Stimulated activated CD8-positive, alpha-beta memory T cell treated with anti-CD3 and anti-CD28 coated beads, Interleukin-12 subunit alpha, Interleukin-12 subunit beta, amount 100 ng/mL, for 24 hours (primary cell): Measurements from ENCODE around the gene ZNF524.
"Not testable (repeated sequence)": the region's sequence is repeated elsewhere in the genome, so short reads cannot be mapped to it uniquely, and the experiment has no call there.

Experiments
- DNase-seq: peaks from one replicate; pipeline ENCODE4 v3.0.0-alpha.2; 2020; ENCODE audit errors: extremely low read depth

The ZNF524 gene, protein sequence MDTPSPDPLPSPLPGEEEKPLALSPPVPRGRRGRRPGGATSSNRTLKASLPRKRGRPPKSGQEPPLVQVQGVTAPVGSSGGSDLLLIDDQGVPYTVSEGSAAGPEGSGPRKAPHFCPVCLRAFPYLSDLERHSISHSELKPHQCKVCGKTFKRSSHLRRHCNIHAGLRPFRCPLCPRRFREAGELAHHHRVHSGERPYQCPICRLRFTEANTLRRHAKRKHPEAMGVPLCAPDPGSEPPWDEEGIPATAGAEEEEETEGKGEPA

DNA sequence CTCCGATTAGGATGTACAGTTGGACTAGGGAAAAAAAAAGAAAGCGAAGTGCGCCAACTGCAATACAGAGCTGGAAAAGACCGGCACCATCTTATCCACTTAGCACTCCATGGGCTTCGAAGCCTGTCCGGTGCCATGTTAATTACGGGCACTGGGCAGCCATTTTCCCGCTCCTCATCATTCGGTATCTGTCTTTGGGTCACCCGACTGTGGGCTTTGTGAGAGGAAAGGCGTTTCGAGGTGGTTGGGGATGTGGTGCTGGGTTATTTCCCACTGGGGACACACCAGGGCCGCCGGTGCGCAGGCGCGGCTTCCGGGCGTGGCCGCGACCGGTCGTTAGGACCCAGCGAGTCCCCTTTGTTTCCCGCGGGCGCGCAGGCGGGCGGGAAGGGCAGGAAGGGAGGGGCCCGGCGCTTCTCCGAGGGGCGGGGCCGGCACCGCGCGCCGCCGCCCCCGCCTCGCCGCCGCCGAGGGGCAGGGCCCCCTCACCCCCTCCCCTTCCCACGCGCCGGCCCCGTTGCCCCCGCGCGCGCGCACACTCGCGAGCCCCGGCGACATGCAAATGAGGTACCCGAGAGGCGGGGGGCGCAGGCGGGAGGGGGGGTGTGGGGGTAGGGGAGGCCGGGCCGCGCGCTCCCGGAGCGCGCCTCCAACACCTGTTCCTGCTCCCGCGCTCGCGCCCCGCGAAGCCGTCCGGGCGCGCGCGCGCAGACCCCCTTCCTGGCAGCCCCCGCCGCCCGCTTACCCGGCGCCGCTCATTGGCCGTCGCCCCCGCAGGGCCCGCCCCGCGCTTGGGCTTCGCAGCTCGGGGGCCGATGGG, at the start of gene ZNF524:
TSS of gene ZNF524 (plus strand) at position 447 of the 820 bp plus-strand sequence. CDS start 1,825 bp downstream, outside the sequence.
- peak; percentile 65 for DNase-seq

DNA sequence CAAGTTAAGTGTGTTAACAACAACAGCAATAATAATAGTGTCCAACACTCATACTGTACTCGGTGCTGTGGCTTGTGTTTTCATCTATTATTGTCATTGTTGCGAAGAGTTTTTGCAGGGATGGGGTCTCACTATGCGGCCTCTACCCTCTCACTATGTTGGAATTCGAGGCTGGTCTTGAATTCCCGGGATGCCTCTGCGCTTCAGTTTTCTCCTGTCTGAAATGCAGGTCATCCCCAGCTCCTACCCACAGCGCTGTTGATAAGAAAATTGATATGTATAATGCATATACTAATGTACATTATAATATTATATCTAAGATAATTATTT, 49.8 kb upstream of the ZNF524 start:
- DNase-seq, result no peak

DNA sequence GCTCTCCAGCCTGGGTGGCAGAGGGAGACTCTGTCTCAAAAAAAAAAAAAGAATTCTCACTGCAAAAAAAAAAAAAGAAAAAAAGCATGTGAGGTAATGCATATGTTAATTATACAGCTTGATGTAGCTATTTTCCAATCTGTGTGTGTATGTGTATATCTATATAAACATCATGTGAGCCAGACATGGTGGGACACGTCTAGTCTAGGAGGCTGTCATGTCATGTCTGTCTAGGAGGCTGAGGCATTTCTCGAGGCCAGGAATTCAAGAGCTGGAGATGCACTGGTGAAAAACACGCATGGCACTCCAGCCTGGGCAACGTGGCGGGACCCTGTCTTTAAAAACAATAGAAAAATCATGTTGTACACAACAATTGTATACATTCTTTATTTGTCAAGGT, 47.9 kb upstream of the ZNF524 start:
- DNase-seq, result no peak

DNA sequence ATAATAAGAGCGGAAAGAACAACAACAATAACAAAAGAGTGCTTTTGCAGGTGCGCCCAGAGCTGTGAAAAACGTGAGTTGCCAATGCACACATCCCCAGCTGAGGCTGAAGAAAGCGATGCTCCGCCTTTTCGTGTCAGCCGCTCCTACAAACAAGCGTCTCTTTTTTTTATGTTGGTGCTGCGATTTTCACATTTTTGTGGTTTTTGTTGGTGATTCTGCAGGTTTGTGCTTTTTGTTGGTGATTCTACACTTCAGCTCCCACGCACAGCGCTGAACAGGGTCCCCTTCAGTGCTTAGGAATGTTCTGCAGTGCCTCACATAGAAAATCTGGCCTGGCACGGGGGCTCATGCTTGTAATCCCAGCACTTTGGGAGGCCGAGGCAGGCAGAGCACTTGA, 47.5 kb upstream of the ZNF524 start:
- DNase-seq, result no peak

DNA sequence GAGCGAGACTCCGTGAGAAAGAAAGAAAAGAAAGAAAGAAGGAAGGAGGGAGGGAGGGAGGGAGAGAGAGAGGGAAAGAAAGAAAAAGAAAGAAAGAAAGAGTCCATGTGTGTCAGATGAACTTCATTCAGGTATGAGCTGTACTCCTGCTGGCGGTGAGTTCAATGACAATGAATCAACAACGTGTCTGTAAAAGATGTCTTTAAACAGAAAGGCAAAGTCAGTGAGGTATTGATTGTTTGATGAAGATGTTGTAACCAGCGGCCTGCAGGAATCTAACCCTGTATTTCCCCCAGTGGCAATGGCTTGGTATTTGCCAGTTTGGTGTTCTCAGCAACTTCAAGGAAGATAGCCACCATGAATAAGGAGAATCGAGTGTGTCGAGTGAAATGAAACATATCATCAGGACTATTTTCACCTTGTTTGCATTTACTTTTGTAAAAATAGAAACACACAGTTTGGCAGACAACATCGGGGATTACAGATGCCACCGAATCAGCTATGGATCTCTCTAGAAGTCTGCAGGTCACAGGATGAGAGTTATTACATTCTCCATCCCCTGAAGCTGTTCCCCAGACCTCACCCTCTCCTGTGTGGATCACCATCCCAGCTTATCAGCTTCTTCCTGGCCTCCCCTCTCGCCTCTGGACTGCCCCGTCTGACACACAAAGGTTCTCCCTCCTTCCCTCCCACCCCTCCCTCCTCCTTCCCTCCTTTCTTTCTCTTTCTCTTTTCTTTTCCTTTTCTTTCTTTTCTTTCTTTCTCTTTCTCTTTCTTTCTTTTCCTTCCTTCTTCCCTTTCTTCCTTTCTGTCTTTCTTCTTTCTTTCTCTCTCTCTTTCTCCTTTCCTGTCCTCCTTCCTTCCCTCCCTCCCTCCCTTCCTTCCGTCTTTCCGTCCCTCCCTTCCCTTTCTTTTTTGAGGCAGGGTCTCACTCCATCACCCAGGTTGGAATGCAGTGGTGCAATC, 46.6 kb upstream of the ZNF524 start:
- no peak for DNase-seq

DNA sequence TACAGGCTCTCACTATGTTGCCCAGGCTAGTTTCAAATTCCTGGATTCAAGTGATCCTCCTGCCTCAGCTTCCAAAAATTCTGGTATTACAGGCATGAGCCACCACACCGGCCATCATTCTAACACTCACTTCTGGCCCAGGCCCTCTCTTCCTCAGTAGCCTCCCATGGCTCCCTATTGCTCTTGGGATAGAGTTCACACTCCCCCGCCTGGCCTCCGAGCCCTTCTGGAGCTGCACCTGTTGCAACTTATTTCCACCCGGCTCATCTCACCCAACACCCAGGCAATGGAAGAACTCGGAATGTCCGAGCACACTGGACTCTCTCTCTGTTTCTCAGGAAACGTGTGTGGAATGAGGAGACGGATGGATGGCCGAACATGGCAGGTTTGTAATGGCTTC, 45.8 kb upstream of the ZNF524 start:
- no peak for DNase-seq

DNA sequence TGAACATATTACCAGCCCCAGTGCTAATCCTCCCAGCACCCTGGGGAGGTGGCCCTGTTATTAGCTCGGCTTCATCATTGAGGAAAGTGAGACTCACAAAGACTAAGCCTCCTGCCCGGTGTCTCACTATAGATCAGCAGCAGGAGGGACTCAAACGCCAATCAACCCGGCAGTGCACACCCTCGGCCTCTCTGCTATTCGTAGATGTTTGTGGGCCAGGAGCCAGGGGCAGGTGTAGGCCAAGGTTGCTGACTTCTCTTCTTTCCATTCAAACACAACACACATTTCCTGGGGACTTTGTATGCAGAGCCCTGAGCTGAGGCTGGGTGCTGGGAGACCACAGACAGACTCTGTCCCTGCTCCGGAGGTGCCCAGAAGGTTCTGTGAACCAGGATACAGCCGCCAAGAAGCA, 45.3 kb upstream of the ZNF524 start:
- no peak for DNase-seq

DNA sequence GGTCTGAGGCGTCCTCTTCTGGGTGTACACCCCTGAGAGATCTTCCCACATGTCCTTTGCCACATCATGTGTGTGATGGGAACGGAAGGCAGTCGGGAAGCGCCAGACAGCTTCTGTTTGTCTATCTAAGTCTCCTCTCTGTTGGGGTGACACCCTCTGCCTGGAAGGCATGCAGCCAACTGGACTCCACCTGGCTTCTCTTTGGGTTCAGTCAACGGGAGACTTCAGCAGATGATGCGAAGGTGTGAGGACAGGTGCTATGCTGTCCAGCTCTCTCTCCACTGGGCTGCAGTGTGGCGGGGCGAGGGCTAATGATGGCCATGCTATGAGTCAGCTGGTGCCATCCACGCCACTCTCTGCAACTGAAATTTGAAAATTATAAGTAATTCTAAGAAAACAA, 40.4 kb upstream of the ZNF524 start:
- DNase-seq, result no peak

DNA sequence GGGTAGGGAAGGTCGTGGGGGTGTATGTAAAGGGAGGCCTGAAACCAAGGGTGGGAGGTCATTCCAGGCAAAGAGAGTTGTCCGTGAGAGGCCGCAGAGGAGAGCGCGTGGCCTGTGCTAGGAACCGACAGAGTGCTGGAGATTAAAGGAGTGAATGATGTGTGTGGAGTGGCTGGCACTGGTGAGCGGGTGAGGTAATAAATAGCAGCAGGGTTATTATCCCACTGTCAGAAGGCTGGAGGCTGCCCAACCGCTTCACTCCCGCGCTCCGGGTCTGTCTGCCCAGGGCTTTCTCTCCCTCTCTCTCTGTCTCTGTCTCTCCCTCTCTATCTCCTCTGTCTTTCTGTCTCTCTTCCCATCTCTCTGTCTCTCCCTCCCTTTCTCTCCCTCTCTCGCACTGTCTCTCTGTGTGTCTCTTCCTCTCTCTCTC, 36.8 kb upstream of the ZNF524 start:
- DNase-seq, result no peak

DNA sequence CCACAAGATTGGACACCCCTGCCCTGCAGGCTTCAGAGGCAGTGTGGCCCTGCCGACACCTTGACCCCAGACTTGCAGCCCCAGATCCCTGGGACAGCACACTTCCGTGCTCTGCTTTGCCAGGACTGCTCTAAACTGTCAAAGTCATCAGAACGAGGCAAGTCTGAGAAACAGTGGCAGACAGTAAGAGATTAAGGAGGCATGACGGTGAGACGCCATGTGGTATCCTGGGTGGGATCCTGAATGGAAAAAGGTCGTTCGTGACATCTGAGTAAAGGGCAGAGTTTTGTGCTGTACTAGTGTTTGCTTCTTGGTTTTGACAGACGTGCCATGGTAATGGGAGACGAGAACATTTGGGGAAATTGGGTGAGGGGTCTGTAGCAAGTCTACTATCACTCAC, 33.3 kb upstream of the ZNF524 start:
- DNase-seq, result no peak

DNA sequence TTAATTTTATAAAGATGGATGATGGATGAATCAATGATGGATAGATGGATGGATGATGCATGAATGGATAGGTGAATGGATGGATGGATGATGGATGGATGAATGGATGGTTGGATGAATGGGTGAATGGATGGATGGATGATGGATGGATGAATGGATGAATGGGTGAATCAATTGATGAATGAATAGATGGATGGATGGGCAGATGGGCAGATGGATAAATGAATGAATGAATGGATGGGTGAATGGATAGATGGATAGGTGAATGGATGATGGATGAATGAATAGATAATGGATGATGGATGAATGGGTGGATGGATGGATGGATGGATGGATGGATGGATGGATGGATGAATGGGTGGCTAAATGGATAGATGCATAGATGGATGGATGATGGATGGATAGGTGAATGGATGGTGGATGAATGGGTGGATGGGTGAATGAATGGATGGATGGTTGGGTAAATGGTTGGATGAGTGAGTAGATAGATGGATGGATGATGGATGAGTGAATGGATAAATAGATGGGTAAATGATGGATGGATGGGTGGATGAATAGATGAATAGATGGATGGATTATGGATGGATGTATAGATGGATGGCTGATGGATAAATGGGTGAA, 32.3 kb upstream of the ZNF524 start:
- no peak for DNase-seq

DNA sequence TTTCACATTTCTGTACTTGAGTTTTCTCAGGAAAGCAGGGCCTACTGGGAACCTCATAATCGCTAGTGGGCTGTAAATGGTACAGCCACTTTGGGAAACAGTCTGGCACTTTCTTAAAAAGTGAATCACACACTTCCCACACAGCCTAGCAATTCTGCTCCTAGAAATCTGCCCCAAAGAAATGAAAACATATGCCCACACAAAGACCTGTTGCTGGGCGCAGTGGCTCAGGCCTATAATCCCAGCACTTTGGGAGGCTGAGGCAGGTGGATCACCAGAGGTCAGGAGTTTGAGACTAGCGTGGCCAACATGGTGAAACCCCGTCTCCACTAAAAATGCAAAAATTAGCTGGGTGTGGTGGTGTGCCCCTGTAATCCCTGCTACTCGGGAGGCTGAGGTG, 30.6 kb upstream of the ZNF524 start:
- not testable (repeated sequence) for DNase-seq

DNA sequence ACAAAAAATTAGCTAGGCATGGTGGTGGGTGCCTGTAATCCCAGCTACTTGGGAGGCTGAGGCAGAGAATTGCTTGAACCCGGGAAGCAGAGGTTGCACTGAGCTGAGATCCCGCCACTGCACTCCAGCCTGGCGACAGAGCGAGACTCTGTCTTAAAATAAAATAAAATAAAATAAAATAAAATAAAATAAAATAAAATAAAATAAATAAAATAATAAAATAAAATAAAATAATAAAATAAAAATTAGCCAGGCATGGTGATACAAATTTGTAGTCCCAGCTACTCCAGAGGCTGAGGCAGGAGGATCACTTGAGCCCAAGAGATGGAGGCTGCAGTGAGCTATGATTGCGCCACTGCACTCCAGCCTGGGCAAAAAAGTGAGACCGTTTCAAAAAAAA, 26.2 kb upstream of the ZNF524 start:
- DNase-seq, result not testable (repeated sequence)

DNA sequence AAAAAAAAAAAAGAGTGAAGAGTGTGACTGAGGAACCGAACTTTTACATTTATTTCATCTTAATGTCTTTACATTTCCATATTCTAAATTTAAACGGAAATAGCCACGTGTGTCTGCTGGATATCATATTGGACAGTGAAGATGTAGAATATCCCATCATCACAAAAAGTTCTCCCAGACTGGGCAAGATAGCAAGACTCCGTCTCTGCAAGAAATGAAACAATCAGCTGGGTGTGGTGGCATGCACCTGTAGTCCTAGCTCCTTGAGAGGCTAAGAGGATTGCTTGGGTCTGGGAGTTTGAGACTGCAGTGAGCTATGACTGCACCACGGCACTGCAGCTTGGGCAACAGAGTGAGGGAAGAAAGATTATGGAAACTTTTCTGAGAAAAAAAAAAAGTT, 23.3 kb upstream of the ZNF524 start:
- no peak for DNase-seq

DNA sequence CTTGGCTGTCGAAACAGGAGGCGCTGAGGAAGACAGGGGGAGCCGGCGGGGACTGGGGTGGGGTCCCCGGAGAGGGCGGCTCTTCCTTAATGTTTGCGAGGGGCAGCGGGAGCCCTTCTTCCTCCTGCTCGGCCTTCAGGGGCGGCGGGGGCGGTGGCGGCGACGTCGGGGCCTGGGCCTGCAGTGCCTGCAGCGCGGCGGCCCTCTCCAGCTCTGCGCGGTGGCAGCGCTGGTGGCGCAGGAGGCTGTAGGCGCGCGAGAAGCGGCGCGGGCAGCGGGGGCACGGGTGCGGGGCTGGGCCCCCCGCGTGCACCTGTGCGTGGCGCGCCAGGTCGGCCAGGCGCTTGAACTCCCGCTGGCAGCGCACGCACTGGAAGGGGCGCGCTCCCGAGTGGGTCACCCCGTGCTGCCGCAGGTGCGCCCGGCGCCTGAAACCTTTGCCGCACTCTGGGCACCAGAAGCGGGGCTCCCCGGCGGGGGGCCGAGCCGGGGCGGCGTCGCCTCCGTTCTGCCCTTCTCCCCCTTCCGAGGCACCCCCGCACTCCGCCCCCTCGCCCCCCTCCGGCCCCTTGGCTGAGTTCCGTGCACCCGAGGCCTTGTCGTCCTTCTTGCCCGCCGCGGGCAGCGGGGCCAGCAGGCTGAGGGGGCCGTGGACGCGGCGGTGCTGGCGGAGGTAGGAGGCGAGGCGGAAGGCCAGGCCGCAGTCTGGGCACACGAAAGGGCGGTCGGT, 21.9 kb upstream of the ZNF524 start:
- DNase-seq, result no peak

DNA sequence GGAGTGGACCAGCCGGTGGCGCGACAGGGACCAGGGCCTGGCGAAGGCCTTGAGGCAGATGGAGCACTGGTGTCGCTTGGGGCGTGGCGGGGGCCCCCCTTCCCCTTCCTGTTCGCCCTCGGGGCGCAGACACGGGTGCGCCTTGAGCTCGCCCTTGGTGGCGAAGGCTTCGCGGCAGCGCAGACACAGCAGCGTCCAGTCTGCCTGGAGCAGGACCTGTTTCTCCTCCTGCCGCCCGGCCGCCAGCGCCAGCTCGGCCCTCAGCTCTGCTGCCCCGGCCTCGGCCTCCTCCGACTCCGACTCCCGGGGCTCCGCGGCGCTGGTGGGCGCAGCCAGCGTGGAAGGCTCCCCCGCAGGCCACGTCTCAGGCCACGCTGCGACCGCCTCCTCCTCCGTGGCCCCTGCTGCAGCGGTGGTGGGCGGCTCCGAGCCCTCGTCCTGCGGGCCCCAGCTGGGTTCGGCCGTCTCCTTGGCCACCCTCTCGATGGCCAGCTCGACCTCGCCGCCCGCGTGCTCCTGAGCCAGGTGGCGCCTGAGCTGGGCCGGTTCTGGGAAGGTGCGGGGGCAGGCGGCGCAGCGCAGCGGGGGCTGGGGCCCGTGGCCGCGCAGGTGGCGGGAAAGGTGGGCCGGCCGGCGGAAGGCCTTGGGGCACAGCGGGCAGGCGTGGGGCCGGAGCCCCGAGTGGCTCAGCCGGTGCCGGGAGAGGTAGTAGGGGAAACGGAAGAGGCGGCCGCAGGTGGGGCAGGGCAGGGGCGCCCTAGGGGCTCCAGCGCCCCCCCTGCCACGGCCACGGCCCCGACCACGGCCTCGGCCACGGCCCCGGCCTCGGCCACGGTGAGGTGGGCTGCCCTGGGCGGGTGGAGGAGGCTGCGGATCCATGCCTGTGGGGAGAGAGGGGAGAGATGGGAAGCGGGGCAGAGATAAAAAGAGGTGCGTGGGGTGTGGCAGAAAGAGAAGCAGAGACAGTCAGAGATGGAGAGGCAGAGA, 21.0 kb upstream of the ZNF524 start:
- no peak for DNase-seq

DNA sequence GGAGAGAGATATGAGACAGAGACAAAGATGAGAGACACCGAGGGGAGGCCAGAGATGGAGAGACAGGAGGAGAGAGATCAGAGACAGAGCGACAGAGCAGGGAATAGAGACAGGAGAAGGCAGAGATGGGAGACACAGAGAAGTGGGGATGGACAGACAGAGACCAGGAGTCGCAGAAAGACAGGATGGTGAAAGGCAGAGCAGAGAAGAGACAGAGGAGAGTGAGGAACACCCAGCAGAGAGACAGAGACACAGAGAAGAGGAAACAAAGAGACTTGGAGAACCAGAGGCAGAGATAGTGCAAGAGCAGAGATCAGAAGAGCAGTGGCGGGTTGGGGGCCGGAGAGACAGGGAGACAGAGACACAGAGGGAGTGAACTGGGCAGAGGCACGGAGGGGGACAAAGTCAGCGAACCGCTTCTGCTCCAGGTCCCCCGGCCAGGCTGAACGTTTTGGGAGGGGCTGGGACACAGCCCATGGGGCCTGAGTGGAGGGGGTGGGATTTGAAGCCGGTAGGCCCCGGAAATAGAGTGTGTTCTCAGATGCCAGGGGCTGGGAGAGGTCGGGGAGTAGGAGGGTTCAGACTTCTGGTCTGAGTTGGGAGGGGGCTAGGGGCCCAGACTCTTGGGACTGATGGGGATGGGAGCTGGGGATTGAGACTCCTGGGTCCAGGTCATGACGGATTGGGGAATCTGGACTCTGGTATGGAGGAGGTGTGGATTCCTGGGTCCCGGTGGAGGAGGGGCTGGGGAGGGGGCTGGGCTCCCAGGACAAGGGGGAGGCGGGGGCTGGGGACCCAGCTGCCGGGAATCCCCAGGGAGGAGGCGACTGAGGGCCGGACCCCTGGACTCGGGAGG, 20.1 kb upstream of the ZNF524 start:
- DNase-seq, result no peak

DNA sequence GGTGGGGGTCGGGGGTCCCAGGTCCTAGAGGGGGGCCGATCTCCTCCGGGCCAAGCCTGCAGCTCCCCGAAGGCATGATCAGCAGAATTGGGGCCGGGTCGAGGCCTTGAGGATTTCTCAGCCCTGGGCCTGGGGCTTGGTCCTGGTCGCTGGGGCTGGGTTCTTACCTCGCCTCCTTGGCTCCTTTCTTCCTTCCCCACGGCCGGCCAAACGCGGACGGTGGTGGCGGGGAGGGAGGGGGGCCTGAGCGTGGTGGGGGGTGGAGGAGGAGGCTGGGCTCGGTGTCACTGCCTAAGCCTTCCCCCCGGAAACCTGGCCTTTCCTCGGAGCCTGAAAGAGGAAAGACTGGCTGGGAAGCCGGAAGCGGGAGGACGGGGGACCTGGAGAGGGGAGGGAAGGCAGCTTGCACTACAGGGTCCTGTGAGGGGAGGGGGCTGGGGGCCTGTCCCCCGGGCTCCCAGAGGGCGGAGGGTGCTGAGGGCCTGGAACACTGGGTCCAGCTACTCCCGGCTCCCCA, 19.4 kb upstream of the ZNF524 start, which contains the start of gene ZNF579:
TSS of gene ZNF579 (minus strand) at position 221 of the 517 bp plus-strand sequence. CDS start 1,209 bp downstream, outside the sequence.
- DNase-seq, result peak; percentile 55
